NT2/D1 (cell line): Measurements from ENCODE around the gene CEACAM21.

ENCODE experiments used
- DNase-seq: peaks from one replicate; pipeline ENCODE4 v3.0.0-alpha.2; 2011; ENCODE audit warnings: low read depth, low spot score
- H3K27me3 ChIP-seq: 2 replicates; pipeline ENCODE4 v1.6.0; 2011; ENCODE audit warnings: mild to moderate bottlenecking; ENCODE audit not compliant: insufficient read length, insufficient read depth
- H3K36me3 ChIP-seq: 2 replicates; pipeline ENCODE4 v1.6.1; 2011; ENCODE audit warnings: mild to moderate bottlenecking, low read length, mixed read lengths; ENCODE audit not compliant: insufficient read depth, insufficient read length
- H3K4me1 ChIP-seq: 2 replicates; pipeline ENCODE4 v1.5.1; 2011; ENCODE audit not compliant: insufficient read depth, insufficient read length
- H3K4me3 ChIP-seq: 2 replicates; pipeline ENCODE4 v1.5.1; 2011; ENCODE audit warnings: low read depth; ENCODE audit not compliant: insufficient read length
- H3K9ac ChIP-seq: 2 replicates; pipeline ENCODE4 v1.6.0; 2011; ENCODE audit warnings: low read depth; ENCODE audit not compliant: insufficient read length
- H3K9me3 ChIP-seq: 2 replicates; pipeline ENCODE4 v1.5.1; 2011; ENCODE audit warnings: mild to moderate bottlenecking, low read length; ENCODE audit not compliant: insufficient read depth
- SUZ12 ChIP-seq: IDR thresholded peaks from 2 replicates; pipeline ENCODE4 v1.6.1; 2011; ENCODE audit not compliant: insufficient read length, insufficient read depth; ENCODE audit errors: extremely low read depth
- YY1 ChIP-seq: IDR thresholded peaks from 2 replicates; pipeline ENCODE4 v1.6.1; 2011; ENCODE audit not compliant: insufficient read length, insufficient read depth
- ZNF274 ChIP-seq: IDR thresholded peaks from 2 replicates; pipeline ENCODE4 v1.6.1; 2011; ENCODE audit warnings: mild to moderate bottlenecking, low read depth, low read length

Gene CEACAM21

GRCh38 chr19:41532526-41532925 lies 43.4 kb upstream of the CEACAM21 start:
- DNase-seq = no peak
- H3K4me3 ChIP-seq = no peak overlapping the region

DNA sequence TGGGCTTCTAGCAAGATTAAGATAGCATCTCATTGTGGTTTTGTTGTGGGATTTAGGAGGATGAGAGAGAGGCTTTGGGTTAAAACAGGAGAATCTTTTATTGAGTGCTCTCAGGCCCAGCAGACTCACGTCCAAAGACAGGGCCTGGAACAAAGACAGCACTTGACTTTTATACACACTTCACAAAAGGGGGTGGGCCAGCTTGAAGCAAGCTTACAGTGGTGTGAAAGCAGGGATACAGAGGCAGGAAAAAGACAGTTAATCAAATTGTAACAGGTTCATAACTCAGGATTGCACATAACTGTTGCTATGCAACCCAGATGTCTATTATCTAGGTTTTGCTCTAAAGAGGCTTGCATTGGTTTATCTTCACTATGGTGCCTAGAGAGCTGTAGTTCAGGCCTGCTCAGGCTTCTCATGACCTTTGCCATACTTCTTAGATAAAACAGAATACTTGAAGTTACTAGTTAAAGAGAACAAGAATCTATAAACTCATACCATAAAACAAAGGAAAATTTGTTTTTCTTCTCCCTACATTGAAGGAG lies 42.2 kb upstream of the CEACAM21 start:
- Histone ChIP-seq H3K9me3 (peaks cover 12% of the 10 kb centered on the region; the same call in 1 of the 2 replicates), H3K36me3 (no peaks in the 10 kb centered on the region), H3K4me3 (no peak overlapping the region), H3K27me3 (peaks cover 38% of the 10 kb centered on the region), H3K9ac (no peak overlapping the region), H3K4me1 (no peaks in the 10 kb centered on the region)
- no peak for DNase-seq
- TF ChIP-seq YY1 = no peak
- TF ChIP-seq SUZ12 = no peak
- TF ChIP-seq ZNF274 = no peak

More at GRCh38 chr19:41532526-41532925, 43.4 kb upstream of the CEACAM21 start:
- H3K27me3 ChIP-seq = peaks cover 46% of the 10 kb centered on the region
- TF ChIP-seq YY1 (no peak), SUZ12 (no peak), ZNF274 (no peak)
- H3K36me3 ChIP-seq = no peaks in the 10 kb centered on the region
- H3K9ac ChIP-seq = no peak overlapping the region
- H3K4me1 ChIP-seq = no peaks in the 10 kb centered on the region
- peaks cover 2% of the 10 kb centered on the region; the same call in 1 of the 2 replicates for H3K9me3 ChIP-seq

GRCh38 chr19:41535029-41535622 lies 40.8 kb upstream of the CEACAM21 start:
- Histone ChIP-seq H3K4me3 (no peak overlapping the region), H3K9ac (no peak overlapping the region), H3K27me3 (peaks cover 32% of the 10 kb centered on the region), H3K4me1 (no peaks in the 10 kb centered on the region), H3K36me3 (no peaks in the 10 kb centered on the region), H3K9me3 (peaks cover 12% of the 10 kb centered on the region; the same call in 1 of the 2 replicates)
- DNase-seq = no peak
- TF ChIP-seq YY1 (no peak), ZNF274 (no peak), SUZ12 (no peak)

DNA sequence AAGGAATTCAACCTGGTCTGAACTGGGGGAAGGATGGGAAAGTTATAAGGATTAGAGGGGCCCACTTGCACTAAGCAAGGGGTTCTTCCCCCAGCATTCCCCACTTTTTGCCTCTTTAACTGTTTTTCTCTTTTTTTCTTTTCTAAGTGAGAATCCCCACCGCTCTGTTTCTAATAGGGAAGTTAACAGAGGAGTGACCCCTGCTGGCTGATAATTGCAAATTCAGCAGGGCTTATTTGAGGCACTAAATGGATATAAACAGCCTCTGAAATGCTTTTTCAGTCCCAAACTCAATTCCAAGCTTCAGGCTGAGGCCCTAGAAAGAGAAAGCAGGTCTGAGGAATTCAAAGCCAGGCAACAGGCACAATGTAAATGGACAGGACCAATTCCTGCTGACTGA lies 38.2 kb upstream of the CEACAM21 start:
- Histone ChIP-seq H3K4me3 (no peak overlapping the region), H3K9me3 (peaks cover 12% of the 10 kb centered on the region; the same call in 1 of the 2 replicates), H3K9ac (no peak overlapping the region), H3K4me1 (no peaks in the 10 kb centered on the region), H3K27me3 (peaks cover 30% of the 10 kb centered on the region), H3K36me3 (no peaks in the 10 kb centered on the region)
- TF ChIP-seq SUZ12 (no peak), ZNF274 (no peak), YY1 (no peak)
- no peak for DNase-seq

DNA sequence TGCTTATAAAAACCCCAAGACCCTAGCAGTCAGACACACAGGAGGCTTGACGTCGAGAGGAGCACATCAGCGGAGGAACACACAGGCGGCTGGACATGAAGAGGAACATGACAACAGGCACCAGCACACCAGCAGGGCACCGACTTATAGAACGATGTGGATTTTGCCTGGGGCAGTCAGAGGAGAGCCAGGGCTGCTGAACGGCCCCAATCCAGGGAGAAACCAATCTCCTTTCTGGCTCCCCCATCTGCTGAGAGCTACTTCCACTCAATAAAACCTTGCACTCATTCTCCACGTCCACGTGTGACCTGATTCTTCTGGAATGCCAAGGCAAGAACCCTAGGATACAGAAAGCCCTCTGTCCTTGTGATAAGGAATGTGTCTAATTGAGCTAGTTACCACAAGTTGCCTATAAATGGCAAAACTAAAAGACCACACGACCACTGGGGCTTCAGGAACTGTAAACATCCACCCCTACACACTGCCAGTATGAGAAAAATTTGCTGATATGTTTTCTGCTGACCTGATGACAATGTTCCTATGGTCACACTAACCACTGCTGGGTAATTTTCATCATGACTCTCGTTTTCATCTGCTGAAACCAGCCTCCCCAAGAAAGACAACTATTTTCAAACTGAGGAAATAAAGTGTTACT lies 35.8 kb upstream of the CEACAM21 start:
- peaks cover 37% of the 10 kb centered on the region for H3K27me3 ChIP-seq
- no peaks in the 10 kb centered on the region for H3K4me1 ChIP-seq
- no peaks in the 10 kb centered on the region for H3K36me3 ChIP-seq
- DNase-seq = no peak
- no peak overlapping the region for H3K9ac ChIP-seq
- H3K4me3 ChIP-seq = no peak overlapping the region
- H3K9me3 ChIP-seq = peaks cover 12% of the 10 kb centered on the region; the same call in 1 of the 2 replicates
- TF ChIP-seq YY1 (no peak), SUZ12 (no peak), ZNF274 (no peak)

- no peak for TF ChIP-seq ZNF274
- no peak for TF ChIP-seq SUZ12
- no peak for TF ChIP-seq YY1
- no peak overlapping the region for H3K9ac ChIP-seq
- H3K4me3 ChIP-seq = no peak overlapping the region
- H3K9me3 ChIP-seq = peaks cover 12% of the 10 kb centered on the region; the same call in 1 of the 2 replicates
- H3K27me3 ChIP-seq = peaks cover 34% of the 10 kb centered on the region
- H3K4me1 ChIP-seq = no peaks in the 10 kb centered on the region
- DNase-seq = peak; percentile 23
- H3K36me3 ChIP-seq = no peaks in the 10 kb centered on the region
These were observed 33.9 kb upstream of the CEACAM21 start for GRCh38 chr19:41541990-41542584.

DNA sequence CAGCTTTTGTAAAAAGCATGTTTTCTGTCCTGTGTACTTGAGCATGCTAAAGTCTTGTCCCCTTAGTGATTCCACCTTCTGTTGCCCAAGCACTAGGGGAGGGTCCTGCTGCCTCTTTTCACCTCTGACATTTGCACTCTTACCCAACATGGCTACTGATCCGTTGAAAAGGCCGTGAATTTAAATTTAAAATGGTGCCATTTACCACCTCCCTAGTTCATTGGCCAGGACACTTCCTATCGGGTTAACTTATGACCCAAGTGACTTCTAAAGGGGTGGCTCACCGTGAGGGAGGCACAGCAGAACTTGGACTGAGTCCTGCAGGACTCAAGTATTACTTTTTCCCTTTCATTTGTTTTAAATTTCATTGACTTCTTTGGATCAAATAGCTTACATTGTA lies 33.3 kb upstream of the CEACAM21 start:
- Histone ChIP-seq H3K27me3 (peaks cover 37% of the 10 kb centered on the region), H3K9ac (no peak overlapping the region), H3K36me3 (no peaks in the 10 kb centered on the region), H3K9me3 (peaks cover 9% of the 10 kb centered on the region; the same call in 1 of the 2 replicates), H3K4me1 (no peaks in the 10 kb centered on the region), H3K4me3 (no peak overlapping the region)
- TF ChIP-seq SUZ12 (no peak), YY1 (no peak), ZNF274 (no peak)
- no peak for DNase-seq
